HG02571 (cell line): Measurements from ENCODE around the gene AGPAT4.

Experiments used
- ATAC-seq: cut with Tn5 transposase; IDR thresholded peaks from one replicate; pipeline ENCODE4 v1.9.1; 2021; ENCODE audit warnings: mild to moderate bottlenecking, moderate library complexity; ENCODE audit not compliant: unreplicated experiment

The AGPAT4 gene

GRCh38 chr6:161142957-161143296 lies 130.9 kb downstream of the AGPAT4 start:
- no peak for ATAC-seq

- ATAC-seq, result no peak
These were observed 132.7 kb downstream of the AGPAT4 start for GRCh38 chr6:161141173-161141572.

GRCh38 chr6:161140554-161140875 lies 133.3 kb downstream of the AGPAT4 start:
- no peak for ATAC-seq

GRCh38 chr6:161139766-161140553 lies 133.9 kb downstream of the AGPAT4 start:
- ATAC-seq, result no peak

- ATAC-seq, result no peak
These were observed 134.5 kb downstream of the AGPAT4 start for GRCh38 chr6:161139304-161139765.

GRCh38 chr6:161138543-161139303 lies 135.1 kb downstream of the AGPAT4 start:
- no peak for ATAC-seq

GRCh38 chr6:161137839-161138542 lies 135.9 kb downstream of the AGPAT4 start:
- ATAC-seq, result no peak

GRCh38 chr6:161137320-161137719 lies 136.5 kb downstream of the AGPAT4 start:
- no peak for ATAC-seq

- no peak for ATAC-seq
These were observed 137.2 kb downstream of the AGPAT4 start for GRCh38 chr6:161136655-161137054.

GRCh38 chr6:161135695-161136591 lies 137.9 kb downstream of the AGPAT4 start:
- ATAC-seq, result no peak

GRCh38 chr6:161134550-161135298 lies 139.1 kb downstream of the AGPAT4 start:
- ATAC-seq, result no peak

GRCh38 chr6:161133963-161134362 lies 139.9 kb downstream of the AGPAT4 start:
- ATAC-seq, result no peak

GRCh38 chr6:161132384-161132783 lies 141.5 kb downstream of the AGPAT4 start:
- ATAC-seq, result no peak

- ATAC-seq, result no peak
These were observed 142.7 kb downstream of the AGPAT4 start for GRCh38 chr6:161130967-161131766.

- no peak for ATAC-seq
These were observed 143.3 kb downstream of the AGPAT4 start for GRCh38 chr6:161130541-161130940.

- ATAC-seq, result no peak
These were observed 145.1 kb downstream of the AGPAT4 start for GRCh38 chr6:161128680-161129196.

- ATAC-seq, result no peak
These were observed 145.6 kb downstream of the AGPAT4 start for GRCh38 chr6:161128230-161128629.

GRCh38 chr6:161127071-161127740 lies 146.7 kb downstream of the AGPAT4 start:
- ATAC-seq, result no peak
